Rectal smooth muscle tissue (tissue), 1 donor: ENCODE measurements around the gene UROC1.

Source experiments
- H3K27ac ChIP-seq: one replicate; pipeline ENCODE4 v1.7.0; 2013; ENCODE audit warnings: low read depth, low read length, inconsistent platforms
- H3K27me3 ChIP-seq: one replicate; pipeline ENCODE4 v1.7.0; 2013; ENCODE audit warnings: low read length; ENCODE audit not compliant: control insufficient read depth, insufficient read depth
- H3K36me3 ChIP-seq: one replicate; pipeline ENCODE4 v1.7.0; 2013; ENCODE audit warnings: low read length; ENCODE audit not compliant: control insufficient read depth, insufficient read depth
- H3K4me1 ChIP-seq: one replicate; pipeline ENCODE4 v1.7.0; 2013; ENCODE audit warnings: low read length; ENCODE audit not compliant: control insufficient read depth, insufficient read depth
- H3K4me3 ChIP-seq: one replicate; pipeline ENCODE4 v1.7.0; 2013; ENCODE audit warnings: low read length
- H3K9ac ChIP-seq: one replicate; pipeline ENCODE4 v1.7.0; 2013; ENCODE audit warnings: low read length

Gene UROC1

DNA sequence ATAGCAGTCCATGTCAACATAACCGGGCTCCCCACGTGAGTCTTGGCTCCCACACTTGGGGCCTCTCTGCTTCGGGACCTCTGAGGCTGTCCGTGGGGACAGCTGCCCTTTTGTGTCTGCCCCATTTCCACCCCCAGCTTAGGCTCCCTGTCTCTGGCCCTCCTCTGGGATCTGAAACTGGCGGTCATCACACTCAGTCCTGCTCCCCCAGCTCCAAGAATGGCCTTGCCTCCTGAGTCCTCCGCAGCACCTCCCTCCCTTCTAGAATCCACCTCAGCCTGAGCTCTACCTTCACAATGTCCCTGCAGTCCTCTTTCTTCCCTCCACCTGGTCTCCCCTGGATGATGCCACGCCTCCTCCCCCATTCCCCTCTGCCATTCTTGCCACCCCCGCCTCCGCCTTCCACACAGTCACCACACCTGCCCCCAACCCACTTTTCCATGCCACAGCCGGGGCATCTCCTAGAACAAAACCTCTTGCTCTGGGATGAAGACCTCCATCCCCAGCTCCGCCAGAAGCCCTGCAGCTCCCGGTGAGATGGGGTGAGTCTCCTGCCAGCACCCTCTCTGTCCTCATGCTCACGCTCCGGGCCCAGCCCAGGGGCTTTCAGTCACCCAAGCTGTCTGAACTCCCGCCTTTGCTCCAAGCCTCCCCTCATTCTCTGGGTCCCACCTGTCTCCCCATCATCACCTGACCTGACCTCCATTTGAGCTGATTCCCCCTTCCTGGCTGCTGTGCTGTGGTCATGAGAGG, 34.9 kb downstream of the UROC1 start:
- Histone ChIP-seq H3K27ac (no peak overlapping the region), H3K36me3 (no peaks in the 10 kb centered on the region), H3K4me3 (no peak overlapping the region), H3K4me1 (no peaks in the 10 kb centered on the region), H3K9ac (no peak overlapping the region), H3K27me3 (no peaks in the 10 kb centered on the region)

DNA sequence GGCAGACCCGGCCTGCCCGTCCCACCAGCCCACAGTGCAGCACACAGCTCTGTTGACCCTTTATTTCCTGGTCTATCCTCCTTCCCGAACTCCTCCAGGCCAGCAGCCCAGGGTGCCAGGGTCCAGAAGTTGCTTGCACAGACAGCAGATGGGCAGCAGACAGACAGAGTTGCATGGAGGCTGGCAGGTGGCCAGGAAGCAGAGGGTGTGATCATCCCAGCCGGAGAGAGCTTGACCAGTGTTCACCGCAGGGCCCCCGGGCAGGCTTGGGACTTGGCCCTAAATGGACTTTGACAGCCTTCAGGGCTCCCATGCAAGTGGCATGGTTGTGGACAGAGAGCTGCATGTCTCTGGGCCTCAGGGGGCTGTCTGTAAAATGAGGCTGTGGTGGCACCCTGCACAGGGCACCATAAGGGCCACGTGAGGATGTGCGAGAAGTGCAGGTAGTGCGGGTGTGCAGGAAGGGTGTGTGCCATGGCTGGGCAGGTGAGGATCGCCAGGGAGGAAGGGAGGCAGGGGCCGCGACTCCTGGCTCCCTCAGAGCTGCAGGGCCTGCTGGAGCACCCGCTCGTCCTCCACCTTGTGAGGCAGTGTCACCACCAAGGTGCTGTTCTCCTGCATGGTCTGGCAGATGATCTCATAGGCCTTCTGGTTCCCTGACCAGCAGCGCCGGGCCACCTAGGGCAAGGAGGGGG, 35.6 kb downstream of the UROC1 start:
- H3K27me3 ChIP-seq, result no peaks in the 10 kb centered on the region
- no peaks in the 10 kb centered on the region for H3K4me1 ChIP-seq
- H3K27ac ChIP-seq, result no peak overlapping the region
- no peaks in the 10 kb centered on the region for H3K36me3 ChIP-seq
- no peak overlapping the region for H3K4me3 ChIP-seq
- no peak overlapping the region for H3K9ac ChIP-seq

DNA sequence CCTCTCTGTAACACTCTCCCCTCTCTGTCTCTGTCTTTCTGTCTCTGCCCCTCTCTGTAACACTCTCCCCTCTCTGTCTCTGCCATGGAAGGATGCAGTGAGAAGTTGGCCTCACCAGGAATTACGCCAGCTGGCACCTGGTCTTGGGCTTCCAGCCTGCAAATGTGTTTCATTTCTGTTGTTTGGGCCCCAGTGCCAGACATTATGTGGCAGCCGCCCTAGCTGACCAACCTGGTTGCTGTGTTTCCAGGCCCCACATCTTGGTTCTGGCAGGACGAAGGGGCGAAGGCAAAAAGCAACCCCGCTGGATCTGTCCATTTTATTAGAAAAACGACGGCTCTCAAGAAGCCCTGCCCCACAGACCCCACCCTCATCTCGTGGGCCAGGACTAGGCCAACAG, 36.7 kb downstream of the UROC1 start:
- H3K4me3 ChIP-seq, result no peak overlapping the region
- no peaks in the 10 kb centered on the region for H3K27me3 ChIP-seq
- peaks cover 3% of the 10 kb centered on the region for H3K4me1 ChIP-seq
- H3K9ac ChIP-seq, result no peak overlapping the region
- no peak overlapping the region for H3K27ac ChIP-seq
- no peaks in the 10 kb centered on the region for H3K36me3 ChIP-seq

GRCh38 chr3:126480206-126480605, 37.4 kb downstream of the UROC1 start:
- Histone ChIP-seq H3K36me3 (no peaks in the 10 kb centered on the region), H3K4me3 (no peak overlapping the region), H3K9ac (no peak overlapping the region), H3K27me3 (no peaks in the 10 kb centered on the region), H3K4me1 (peaks cover 3% of the 10 kb centered on the region), H3K27ac (no peak overlapping the region)

GRCh38 chr3:126479642-126480041, 37.9 kb downstream of the UROC1 start:
- peaks cover 3% of the 10 kb centered on the region for H3K4me1 ChIP-seq
- no peak overlapping the region for H3K27ac ChIP-seq
- no peak overlapping the region for H3K9ac ChIP-seq
- no peaks in the 10 kb centered on the region for H3K36me3 ChIP-seq
- H3K4me3 ChIP-seq, result no peak overlapping the region
- no peaks in the 10 kb centered on the region for H3K27me3 ChIP-seq

- Histone ChIP-seq H3K27me3 (no peaks in the 10 kb centered on the region), H3K4me1 (peaks cover 8% of the 10 kb centered on the region), H3K9ac (no peak overlapping the region), H3K4me3 (no peak overlapping the region), H3K27ac (no peak overlapping the region), H3K36me3 (peaks cover under 1% of the 10 kb centered on the region)
These were observed 38.8 kb downstream of the UROC1 start for GRCh38 chr3:126478581-126479310.

DNA sequence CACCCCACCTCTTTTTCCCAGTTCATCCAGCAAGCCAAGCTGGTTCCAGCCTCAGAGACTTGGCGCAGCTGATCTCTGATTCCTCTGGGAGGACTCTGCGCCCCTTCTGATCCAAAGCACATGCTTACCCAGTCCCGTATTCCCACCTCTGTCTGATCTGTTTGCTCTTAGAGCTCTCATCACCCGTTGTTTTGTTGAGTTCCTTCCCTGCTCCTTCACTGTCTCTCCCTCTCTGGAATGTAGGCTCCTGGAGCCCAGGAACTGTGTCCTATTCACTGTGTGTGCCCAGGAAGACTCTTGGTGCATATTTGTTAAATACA, 40.6 kb downstream of the UROC1 start:
- H3K4me1 ChIP-seq, result peaks cover 25% of the 10 kb centered on the region
- H3K4me3 ChIP-seq, result no peak overlapping the region

GRCh38 chr3:126476166-126477060, 41.2 kb downstream of the UROC1 start:
- peak overlapping the region; percentile 89 for H3K9ac ChIP-seq
- peaks cover 26% of the 10 kb centered on the region for H3K4me1 ChIP-seq
- peak overlapping the region; percentile 85 for H3K4me3 ChIP-seq
- peak overlapping the region; percentile 77 for H3K27ac ChIP-seq
- no peaks in the 10 kb centered on the region for H3K27me3 ChIP-seq
- peaks cover 4% of the 10 kb centered on the region for H3K36me3 ChIP-seq

More for the DNA sequence above, 40.6 kb downstream of the UROC1 start:
- Histone ChIP-seq H3K36me3 (peaks cover 3% of the 10 kb centered on the region), H3K27ac (no peak overlapping the region), H3K9ac (no peak overlapping the region), H3K27me3 (no peaks in the 10 kb centered on the region)

- Histone ChIP-seq H3K36me3 (peaks cover 11% of the 10 kb centered on the region), H3K27ac (peak within 1 kb of the TSS; percentile 82), H3K9ac (peak within 1 kb of the TSS; percentile 89), H3K4me3 (peak within 1 kb of the TSS; percentile 85), H3K4me1 (peaks cover 26% of the 10 kb centered on the region), H3K27me3 (no peaks in the 10 kb centered on the region)
These were observed 42.0 kb downstream of the UROC1 start, which contains the start of gene ZXDC for GRCh38 chr3:126475413-126476114. Gene ZXDC (minus strand): TSS chr3:126475891. CDS start chr3:126475865, 26 bp downstream.

DNA sequence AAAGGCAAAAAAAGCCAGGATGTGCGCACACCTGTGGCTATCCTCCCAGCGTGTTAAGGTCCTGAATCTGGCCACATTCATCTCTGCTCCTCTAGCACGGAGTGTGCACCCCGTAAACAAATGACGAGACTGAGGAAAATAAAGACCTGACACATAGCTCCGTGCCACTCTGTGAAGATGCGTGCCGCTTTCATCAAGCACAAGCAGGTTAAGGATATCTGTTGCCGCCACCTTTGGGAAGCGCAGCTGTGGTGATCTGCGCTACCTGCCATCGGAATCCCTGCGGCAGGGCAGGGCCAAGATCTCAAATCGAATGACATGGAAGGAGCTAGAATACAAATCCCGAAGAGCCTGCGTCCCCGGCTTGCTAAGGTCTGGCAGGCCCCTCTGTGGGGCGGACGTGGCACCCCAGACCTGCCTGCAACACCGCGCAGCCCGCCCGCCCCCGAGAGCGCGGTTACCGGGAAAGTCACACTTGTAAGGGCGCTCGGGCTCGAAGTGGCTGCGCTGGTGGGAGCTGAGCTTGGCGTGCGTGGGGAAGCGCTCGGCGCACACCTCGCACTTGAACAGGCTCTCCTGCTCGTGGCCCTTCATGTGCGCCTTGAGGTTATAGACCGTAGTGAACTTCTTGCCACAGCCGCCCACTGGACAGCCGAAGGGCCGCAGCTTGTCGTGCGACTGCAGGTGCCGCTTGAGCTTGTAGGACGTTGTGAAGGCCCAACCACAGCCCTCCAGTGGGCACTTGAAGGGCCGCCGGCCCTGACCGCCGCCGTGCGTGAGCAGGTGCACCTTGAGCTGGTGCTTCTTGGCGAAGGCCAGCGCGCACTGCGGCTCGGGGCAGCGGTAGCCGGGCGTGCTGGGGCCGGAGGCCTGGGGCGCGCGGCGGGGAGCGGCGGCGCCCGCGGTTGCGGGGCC, 42.8 kb downstream of the UROC1 start:
- Histone ChIP-seq H3K27me3 (no peaks in the 10 kb centered on the region), H3K4me3 (peak overlapping the region; percentile 76), H3K27ac (peak overlapping the region; percentile 82), H3K36me3 (peaks cover 19% of the 10 kb centered on the region), H3K9ac (peak overlapping the region; percentile 64), H3K4me1 (peaks cover 26% of the 10 kb centered on the region)
